OCI-M1 (cell line): ENCODE measurements around the gene NEB.
"Not testable (repeated sequence)": the region's sequence is repeated elsewhere in the genome, so short reads cannot be mapped to it uniquely, and the experiment has no call there.

ENCODE experiments used
- DNase-seq: peaks from one replicate; lab custom pipeline; 2025; lab: John Stamatoyannopoulos, UW

Gene NEB

GRCh38 chr2:151649966-151650365 is 84.3 kb downstream of the NEB start:
- DNase-seq = no peak

DNA sequence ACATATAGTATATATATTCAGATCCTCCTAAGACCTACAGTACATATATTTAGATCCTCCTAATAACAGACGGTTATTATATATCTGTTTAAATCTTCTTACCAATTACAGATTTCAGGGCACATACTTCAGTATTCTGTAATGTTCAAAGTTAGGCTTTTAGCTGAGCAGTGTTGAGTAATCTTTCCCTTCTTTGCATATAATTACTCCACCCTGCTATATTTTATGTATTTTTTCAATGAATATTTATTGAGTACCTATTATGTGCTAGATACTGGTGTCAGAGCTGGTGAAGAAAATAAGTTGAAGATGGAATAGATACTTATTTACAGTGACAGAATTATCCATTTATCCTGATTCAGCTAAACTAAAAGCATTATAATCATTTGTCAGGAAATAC is 84.9 kb downstream of the NEB start:
- no peak for DNase-seq

GRCh38 chr2:151646512-151646911 is 87.8 kb downstream of the NEB start:
- DNase-seq = peak; percentile 12

DNA sequence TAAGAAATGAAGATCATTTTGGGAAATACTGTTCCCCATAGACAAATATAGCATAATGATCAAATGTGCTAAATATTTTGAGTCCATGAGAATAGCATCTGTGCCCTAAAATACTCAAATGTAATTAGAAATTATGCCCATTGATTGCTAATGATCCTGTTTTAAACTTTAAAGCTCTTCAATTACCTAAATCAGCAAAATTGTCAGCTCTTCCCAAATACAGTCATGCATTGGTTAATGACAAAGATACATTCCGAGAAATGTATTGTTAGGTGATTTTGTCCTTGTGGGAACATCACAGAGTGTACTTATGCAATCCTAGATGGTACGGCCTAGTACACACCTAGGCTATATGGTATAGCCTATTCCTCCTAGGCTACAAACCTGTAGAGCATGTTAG is 89.7 kb downstream of the NEB start:
- no peak for DNase-seq

DNA sequence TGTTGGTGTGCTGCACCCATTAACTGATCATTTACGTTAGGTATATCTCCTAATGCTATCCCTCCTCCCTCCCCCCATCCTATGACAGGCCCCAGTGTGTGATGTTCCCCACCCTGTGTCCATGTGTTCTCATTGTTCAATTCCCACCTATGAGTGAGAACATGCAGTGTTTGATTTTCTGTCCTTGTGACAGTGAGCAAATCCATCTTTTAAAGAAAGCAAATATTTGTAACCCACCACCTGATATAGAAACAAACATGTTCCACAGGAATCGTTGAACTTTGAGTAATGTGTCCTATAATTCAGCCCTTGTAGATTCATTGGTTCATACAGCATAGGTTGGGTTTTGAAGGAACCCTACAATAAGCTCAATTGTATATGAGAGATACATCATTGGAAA is 92.4 kb downstream of the NEB start:
- not testable (repeated sequence) for DNase-seq

- DNase-seq = no peak
Observed at GRCh38 chr2:151640087-151640486, 94.2 kb downstream of the NEB start.

DNA sequence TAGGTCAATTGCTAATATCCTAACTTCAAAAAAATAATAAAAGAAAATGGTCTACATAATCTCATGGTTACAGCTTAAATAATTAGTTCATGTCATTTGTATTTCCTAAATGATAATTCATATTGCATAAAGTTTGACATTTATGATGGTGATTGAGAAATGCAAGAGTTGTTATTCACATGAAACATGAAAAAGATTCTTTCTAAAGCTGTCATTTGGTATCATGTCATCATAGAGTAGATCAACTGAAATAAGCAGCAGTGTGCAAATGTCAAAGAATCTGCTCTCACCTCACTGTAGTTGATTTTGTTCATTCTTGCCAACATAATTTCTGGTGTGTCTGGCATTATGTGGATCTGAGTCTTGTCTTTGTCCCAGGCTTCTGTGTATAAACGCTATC is 95.3 kb downstream of the NEB start:
- DNase-seq = no peak

DNA sequence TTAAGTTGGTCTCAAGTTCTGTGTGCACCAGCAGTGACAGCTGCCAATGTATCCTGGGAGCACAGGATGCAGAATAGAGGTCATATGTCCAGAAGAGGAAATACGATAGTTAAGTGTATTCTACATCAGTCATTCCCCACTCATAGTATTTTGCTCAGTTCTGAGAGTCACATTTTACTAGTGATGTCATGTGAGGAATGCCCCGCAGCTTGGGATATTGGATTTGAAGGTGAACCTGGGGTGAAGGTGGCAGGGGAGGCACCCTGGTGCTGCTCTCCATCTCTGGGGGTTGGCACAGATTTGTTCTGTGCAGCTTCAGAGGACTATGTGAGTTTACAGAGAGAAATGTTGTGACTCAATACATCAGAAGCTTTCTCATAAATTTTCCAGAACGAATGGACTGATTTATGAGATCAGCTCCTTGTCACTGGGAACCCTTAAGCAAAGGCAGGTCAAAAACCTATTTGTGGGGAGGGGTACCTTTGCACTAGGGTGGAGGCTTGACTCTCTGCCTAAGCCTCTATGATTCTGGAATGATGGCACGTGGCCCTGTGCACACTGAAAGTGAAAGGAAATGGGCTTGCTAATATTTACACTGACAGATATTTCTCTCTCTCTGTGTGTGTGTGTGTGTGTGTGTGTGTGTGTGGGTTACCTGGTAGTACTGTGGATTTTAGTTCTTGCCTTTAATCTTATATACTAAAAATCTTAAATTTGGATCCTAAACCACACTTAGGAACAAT is 95.9 kb downstream of the NEB start:
- DNase-seq = peak; percentile 59

DNA sequence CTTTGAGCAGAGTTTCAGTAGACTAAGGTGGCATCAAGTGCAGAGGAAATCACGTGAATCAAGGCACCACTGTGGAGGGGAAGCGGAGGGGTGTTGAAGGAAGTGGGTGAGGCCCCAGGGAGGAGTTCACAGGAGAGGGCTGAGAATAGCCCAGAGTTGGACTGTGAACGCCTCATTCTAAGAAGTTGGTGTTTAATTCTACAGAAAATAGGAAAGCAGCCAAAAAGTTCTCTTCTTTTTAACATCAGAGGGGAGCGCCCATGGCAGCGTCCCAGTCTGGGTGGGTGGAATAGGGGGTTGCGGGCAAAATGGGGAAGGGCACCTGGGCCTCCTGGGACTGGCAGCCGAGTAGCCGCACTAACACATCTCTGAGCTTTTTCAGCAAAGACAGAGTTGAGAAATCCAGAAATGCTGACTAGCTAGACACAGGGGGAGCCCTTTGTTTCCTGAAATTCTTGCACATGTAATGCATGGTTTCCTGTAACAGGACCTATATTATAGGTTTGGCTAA is 97.0 kb downstream of the NEB start:
- no peak for DNase-seq

GRCh38 chr2:151634736-151635467 is 99.4 kb downstream of the NEB start:
- DNase-seq = no peak

GRCh38 chr2:151632993-151633565 is 101.2 kb downstream of the NEB start:
- DNase-seq = peak; percentile 72

DNA sequence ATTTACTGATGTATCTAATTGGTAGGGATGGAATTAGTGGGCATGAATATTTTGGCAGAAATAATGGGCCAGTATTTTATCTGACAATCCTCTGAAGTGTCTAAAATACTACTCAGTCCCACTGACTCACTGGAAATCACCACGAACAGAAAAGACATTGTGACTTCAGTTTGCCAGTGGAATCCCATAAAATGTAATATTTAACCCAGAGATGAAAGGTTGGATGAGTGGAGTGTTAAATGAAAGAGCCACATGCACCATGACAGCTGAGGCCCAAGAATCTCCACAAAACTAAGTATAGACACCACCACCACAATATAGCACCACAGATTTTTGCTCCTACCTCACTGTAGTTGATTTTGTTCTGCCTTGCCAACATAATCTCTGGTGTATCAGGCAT is 103.9 kb downstream of the NEB start:
- DNase-seq = no peak

DNA sequence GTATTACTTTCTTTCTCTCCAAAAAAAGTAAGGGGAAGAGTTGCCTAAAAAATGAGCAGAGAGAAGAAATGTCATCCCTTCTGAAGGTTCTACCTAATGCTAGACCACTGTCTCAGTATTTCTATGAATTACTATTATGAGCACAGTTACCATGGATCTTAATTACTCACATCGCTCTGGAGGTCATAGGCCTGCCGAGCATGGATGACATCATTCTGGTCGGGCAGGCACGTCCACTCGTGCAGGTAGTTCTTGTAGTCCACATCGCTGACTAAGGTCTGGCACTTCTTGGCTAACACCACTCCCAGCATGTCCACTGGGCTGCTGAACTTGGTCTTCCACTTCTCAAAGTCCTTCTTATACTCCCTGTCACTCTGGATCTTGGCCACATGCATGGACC is 106.9 kb downstream of the NEB start:
- DNase-seq = no peak

GRCh38 chr2:151624271-151624670 is 110.0 kb downstream of the NEB start:
- DNase-seq = no peak

- DNase-seq = no peak
Observed at GRCh38 chr2:151623631-151624030, 110.6 kb downstream of the NEB start.

GRCh38 chr2:151620761-151621160 is 113.5 kb downstream of the NEB start:
- DNase-seq = no peak

DNA sequence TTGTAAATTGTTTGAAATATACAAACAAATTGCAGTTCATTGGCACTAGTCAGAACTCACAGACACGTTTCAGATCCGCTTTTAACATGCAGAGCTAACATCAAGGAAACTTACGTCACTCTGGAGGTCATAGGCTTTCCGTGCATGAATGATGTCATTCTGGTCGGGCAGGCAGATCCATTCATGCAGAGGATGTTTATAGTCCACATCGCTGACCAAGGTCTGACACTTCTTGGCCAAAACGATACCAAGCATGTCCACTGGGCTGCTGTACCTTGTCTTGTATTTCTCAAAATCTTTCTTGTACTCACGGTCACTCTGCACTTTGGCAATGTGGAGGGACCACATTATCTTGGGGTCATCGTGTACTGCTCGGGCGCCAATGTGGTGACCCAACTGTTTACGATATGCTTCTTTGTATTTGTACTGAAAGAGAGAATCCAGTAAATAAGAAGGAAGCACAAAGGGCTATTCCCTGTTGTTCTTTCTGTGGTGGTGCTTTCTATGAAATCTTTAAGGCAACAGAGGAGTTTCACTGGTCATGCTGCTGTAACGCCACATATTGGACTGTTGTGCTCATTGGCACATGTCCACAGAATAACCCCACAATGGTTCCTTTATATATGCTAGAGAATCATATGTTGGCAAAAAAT is 114.8 kb downstream of the NEB start:
- DNase-seq = no peak

DNA sequence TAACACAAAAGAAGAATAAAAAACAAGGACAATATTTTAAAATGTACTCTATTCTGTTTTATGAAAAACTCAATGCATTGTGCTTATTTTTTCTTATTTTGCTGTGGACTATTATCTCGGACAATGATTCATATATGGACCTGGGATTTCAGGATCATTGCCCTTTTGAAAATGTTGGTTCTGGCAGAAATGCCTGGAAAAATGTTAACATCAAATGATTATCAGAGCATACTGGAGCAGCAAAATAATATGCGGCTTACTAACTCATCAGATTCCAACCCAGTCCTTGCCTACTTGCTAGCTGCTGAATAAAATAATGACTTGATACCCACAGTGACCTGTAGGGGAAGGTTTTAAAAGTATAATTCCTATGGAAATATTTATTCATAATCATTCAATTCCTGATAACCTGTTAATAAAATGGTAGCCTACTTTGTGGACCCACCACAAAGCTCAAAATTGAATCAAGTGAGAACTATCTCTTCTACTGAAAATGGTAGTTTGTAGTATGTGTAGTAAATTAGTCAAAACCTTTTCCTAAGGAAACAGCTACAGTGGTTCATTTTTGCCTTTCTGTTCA is 117.4 kb downstream of the NEB start:
- DNase-seq = no peak

GRCh38 chr2:151614606-151615306 is 119.5 kb downstream of the NEB start:
- DNase-seq = peak; percentile 30

- no peak for DNase-seq
Observed at GRCh38 chr2:151614159-151614558, 120.1 kb downstream of the NEB start.

DNA sequence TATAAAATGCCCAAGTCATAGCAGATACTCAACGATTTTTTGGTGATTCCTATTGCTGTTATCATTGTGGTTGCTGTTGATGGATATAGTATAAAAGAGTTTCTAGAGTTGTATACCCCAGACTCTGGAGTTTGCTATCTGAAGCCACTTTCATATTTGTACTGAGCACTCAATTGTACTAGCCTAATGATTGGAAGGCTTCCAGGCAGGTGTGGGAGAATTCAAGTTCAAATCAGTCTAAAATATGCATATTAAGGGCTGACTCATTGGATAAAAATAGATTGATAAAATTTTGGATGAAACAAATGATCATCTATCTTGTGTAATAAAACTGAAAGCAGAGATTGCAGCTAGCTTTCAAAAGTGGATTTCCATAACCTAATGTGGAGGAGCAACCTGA is 122.9 kb downstream of the NEB start:
- no peak for DNase-seq

DNA sequence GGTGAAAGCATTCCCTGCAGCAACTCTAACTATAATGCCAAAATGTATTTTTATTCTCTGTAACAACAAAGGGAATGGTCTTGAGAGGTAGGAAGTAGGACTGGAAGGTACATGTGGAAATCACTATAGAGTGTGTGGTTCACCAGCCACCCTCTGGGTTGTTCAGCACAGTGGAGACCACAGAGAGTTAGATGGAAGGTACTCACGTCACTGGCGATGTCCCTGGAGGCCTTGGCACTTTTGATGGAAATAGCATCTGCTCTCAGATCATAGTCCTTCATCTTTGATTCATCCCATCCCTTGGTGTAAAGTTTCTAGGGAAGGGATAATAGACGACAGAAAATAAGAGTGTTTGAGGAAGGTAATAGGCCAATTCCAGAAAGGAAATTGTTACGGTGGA is 124.0 kb downstream of the NEB start:
- DNase-seq = no peak
